IMR-90 (cell line): ENCODE measurements around the gene PCDHA8. TPM values are rescaled to one million over a fixed set of nuclear protein-coding genes. Genes with fewer than 3 reads are reported as not detected.

Experiments used
- ATAC-seq: fragments of 200-7000 bp; cut with Tn5 transposase; 2 replicates; pipeline ENCODE4 v1.9.1; 2020; ENCODE audit warnings: low read depth, mild to moderate bottlenecking, moderate library complexity
- BruUV-seq: library from RNA; stranded (reverse); fragments of 400-500 nt; replicated peaks from 2 replicates; lab custom pipeline; 2021; lab: Mats Ljungman, UMichigan
- CTCF ChIA-PET: fragments of 300-600 bp; formaldehyde crosslinking; extraction: SDS; loops from one replicate; lab custom pipeline; 2021; ENCODE audit warnings: antibody characterized with exemption; lab: Yijun Ruan, JAX
- POLR2A ChIA-PET: fragments of 300-600 bp; sonication (Branson Sonifier 250); formaldehyde crosslinking; loops from one replicate; lab custom pipeline; 2022; ENCODE audit warnings: antibody characterized with exemption; ENCODE audit not compliant: unreplicated experiment; lab: Charles Lee
- DNase-seq: peaks from one replicate; pipeline ENCODE4 v3.0.0; 2013
- H2AFZ ChIP-seq: replicated peaks from 2 replicates; pipeline ENCODE3; 2013; ENCODE audit warnings: low read length, mild to moderate bottlenecking; ENCODE audit not compliant: poor library complexity
- H2AK5ac ChIP-seq: 2 replicates; pipeline ENCODE4 v1.6.1; 2013; ENCODE audit warnings: low read depth, low read length, inconsistent platforms
- H2AK9ac ChIP-seq: replicated peaks from 2 replicates; pipeline ENCODE3; 2013; ENCODE audit warnings: mild to moderate bottlenecking, low read depth, low read length, moderate library complexity; ENCODE audit not compliant: poor library complexity
- H2BK120ac ChIP-seq: 2 replicates; pipeline ENCODE4 v1.6.1; 2013; ENCODE audit warnings: low read depth, low read length, inconsistent platforms
- H2BK15ac ChIP-seq: 3 replicates; pipeline ENCODE4 v1.6.1; 2013; ENCODE audit warnings: low read depth, low read length, inconsistent platforms
- H2BK20ac ChIP-seq: 2 replicates; pipeline ENCODE4 v1.6.1; 2013; ENCODE audit warnings: low read depth, mild to moderate bottlenecking, inconsistent platforms, low read length, moderate library complexity
- H2BK5ac ChIP-seq: 2 replicates; pipeline ENCODE4 v1.6.1; 2013; ENCODE audit warnings: mild to moderate bottlenecking, low read depth, low read length, inconsistent platforms; ENCODE audit not compliant: poor library complexity, severe bottlenecking
- H3K14ac ChIP-seq: replicated peaks from 2 replicates; pipeline ENCODE4 v1.6.1; 2013; ENCODE audit warnings: low read depth, low read length, inconsistent platforms
- H3K18ac ChIP-seq: 2 replicates; pipeline ENCODE4 v1.6.1; 2013; ENCODE audit warnings: low read depth, low read length, control low read depth
- H3K23ac ChIP-seq: 2 replicates; pipeline ENCODE4 v1.6.1; 2013; ENCODE audit warnings: low read depth, low read length, inconsistent platforms
- H3K27ac ChIP-seq: 2 replicates; pipeline ENCODE4 v1.5.1; 2013; ENCODE audit warnings: mild to moderate bottlenecking, control low read depth, low read length; ENCODE audit not compliant: insufficient read depth
- H3K27me3 ChIP-seq: 2 replicates; pipeline ENCODE4 v1.6.1; 2013; ENCODE audit warnings: low read length; ENCODE audit not compliant: control insufficient read depth, insufficient read depth
- H3K36me3 ChIP-seq: 2 replicates; pipeline ENCODE4 v1.6.1; 2013; ENCODE audit warnings: low read length, mixed read lengths; ENCODE audit not compliant: control insufficient read depth, insufficient read depth
- H3K4ac ChIP-seq: 2 replicates; pipeline ENCODE4 v1.6.1; 2013; ENCODE audit warnings: low read depth, low read length, inconsistent platforms
- H3K4me1 ChIP-seq: 2 replicates; pipeline ENCODE4 v1.6.1; 2013; ENCODE audit warnings: low read length, mixed read lengths; ENCODE audit not compliant: control insufficient read depth, insufficient read depth
- H3K4me2 ChIP-seq: 2 replicates; pipeline ENCODE4 v1.6.1; 2013; ENCODE audit warnings: low read depth, mild to moderate bottlenecking, control low read depth, low read length, moderate library complexity
- H3K4me3 ChIP-seq: 2 replicates; pipeline ENCODE4 v1.5.1; 2013; ENCODE audit warnings: low read depth, mild to moderate bottlenecking, control low read depth, low read length, moderate library complexity; ENCODE audit not compliant: insufficient read depth
- H3K56ac ChIP-seq: 2 replicates; pipeline ENCODE4 v1.6.1; 2013; ENCODE audit warnings: low read length, inconsistent platforms; ENCODE audit not compliant: insufficient read depth; ENCODE audit errors: extremely low read depth
- H3K79me1 ChIP-seq, 2 experiments: 2 replicates each; pipeline ENCODE4 v1.6.1; 2013; ENCODE audit warnings: low read length in 2 of 2, inconsistent platforms in 1 of 2, low read depth in 1 of 2
- H3K9ac ChIP-seq: 2 replicates; pipeline ENCODE4 v1.6.1; 2013; ENCODE audit warnings: low read depth, low read length, control low read depth
- H3K9me1 ChIP-seq: 2 replicates; pipeline ENCODE4 v1.6.1; 2013; ENCODE audit warnings: low read length, inconsistent platforms; ENCODE audit not compliant: insufficient read depth
- H3K9me3 ChIP-seq: 2 replicates; pipeline ENCODE4 v1.6.1; 2013; ENCODE audit warnings: low read length; ENCODE audit not compliant: control insufficient read depth, insufficient read depth
- H4K20me1 ChIP-seq: 2 replicates; pipeline ENCODE4 v1.6.1; 2013; ENCODE audit warnings: low read length, inconsistent platforms; ENCODE audit not compliant: insufficient read depth
- H4K5ac ChIP-seq: 2 replicates; pipeline ENCODE4 v1.6.1; 2013; ENCODE audit warnings: mild to moderate bottlenecking, low read depth, low read length, control low read depth
- H4K8ac ChIP-seq, 2 experiments: 2 replicates each; pipeline ENCODE4 v1.6.1; 2013; ENCODE audit warnings: low read depth in 2 of 2, low read length in 2 of 2, control low read depth in 1 of 2, inconsistent platforms in 1 of 2
- H4K91ac ChIP-seq: 2 replicates; pipeline ENCODE4 v1.6.1; 2013; ENCODE audit warnings: low read depth, low read length, inconsistent platforms; ENCODE audit not compliant: insufficient read depth
- RAD21 ChIP-seq: IDR thresholded peaks from 2 replicates; pipeline ENCODE4 v1.6.1; 2012; ENCODE audit warnings: low read length, improper control_type of control experiment
- WGBS, 2 experiments: methylation state at CpG; one replicate each; pipeline versions ENCODE4 v1.1.5 to v1.1.7; 2013; ENCODE audit warnings: missing lambda C conversion rate in 2 of 2; ENCODE audit not compliant: insufficient read length in 1 of 2; ENCODE audit errors: extremely low coverage in 2 of 2; 5-methylcytosine and 5-hydroxymethylcytosine counted together
- dilution Hi-C: fragments of 300-500 bp; cut with HindIII; formaldehyde crosslinking; loops from one replicate; pipeline ENCODE4 v1.14.3; 2018; ENCODE audit warnings: low sequenced_read_pairs; ENCODE audit not compliant: unreplicated experiment
- in situ Hi-C: fragments of 300-500 bp; cut with MboI; formaldehyde crosslinking; loops from 3 replicates; pipeline ENCODE4 v1.14.3; 2019; ENCODE audit warnings: low sequenced_read_pairs, inconsistent platforms, mixed read lengths
- intact Hi-C: fragments of 100-400 bp; cut with micrococcal nuclease; formaldehyde crosslinking; loops from 2 replicates; pipeline ENCODE4 v1.10.0; 2022
- polyA plus RNA-seq, 3 experiments: library from polyadenylated mRNA; depleted of rRNA; stranded (reverse); fragments of >200 nt; gene quantifications; 2 replicates each; pipeline ENCODE4 v1.2.3, GENCODE V29; 2012; ENCODE audit warnings: low replicate concordance in 1 of 3
- total RNA-seq: library from RNA; depleted of rRNA; stranded (reverse); fragments of >200 nt; gene quantifications from 2 replicates; pipeline ENCODE4 v1.2.3, GENCODE V29; 2012

PCDHA8 gene
- total and polyA plus RNA-seq, 2 of the 4 experiments (the other 2 are of a cell fraction), result under 0.01 to 0.02 TPM

- Histone ChIP-seq H3K79me1 (no peaks in the 10 kb centered on the region), H3K27ac (no peak overlapping the region), H3K14ac (no peak overlapping the region), H4K20me1 (no peaks in the 10 kb centered on the region), H3K9me1 (no peaks in the 10 kb centered on the region), H3K18ac (no peak overlapping the region), H3K56ac (no peak overlapping the region), H3K36me3 (no peaks in the 10 kb centered on the region), H2AFZ (no peak overlapping the region), H3K4me1 (no peaks in the 10 kb centered on the region), H3K9ac (no peak overlapping the region), H3K4me2 (no peak overlapping the region), H2AK9ac (no peak overlapping the region), H3K23ac (no peak overlapping the region), H3K4ac (no peak overlapping the region), H4K8ac (no peak overlapping the region), H3K4me3 (no peak overlapping the region), H4K91ac (no peak overlapping the region), H2BK15ac (no peak overlapping the region), H2BK120ac (no peak overlapping the region), H3K27me3 (no peaks in the 10 kb centered on the region), H3K9me3 (peaks cover 12% of the 10 kb centered on the region), H4K5ac (no peak overlapping the region), H2AK5ac (no peak overlapping the region), H2BK5ac (no peak overlapping the region), H2BK20ac (no peak overlapping the region)
- in situ Hi-C loops, result no loop called here
- BruUV-seq, result no TSS peak
- TF ChIP-seq RAD21, result no peak
- ChIA-PET POLR2A (no interaction called here), CTCF (no interaction called here)
- ATAC-seq (no peak), DNase-seq (no peak)
- WGBS, 2 experiments, result 63% methylated on average over 20 of the region's 38 CpGs; no CpG with 5 or more reads in 1 of the 2 experiments
- dilution Hi-C loops, result no loop called here
- intact Hi-C loops, result no loop called here
Observed at GRCh38 chr5:140823475-140823874, 17.5 kb upstream of the PCDHA8 start.
